Measurements from ENCODE around the gene SSH2. TPM values are rescaled to one million over a fixed set of nuclear protein-coding genes. Genes with fewer than 3 reads are reported as not detected.

Gene SSH2
- total and polyA plus RNA-seq, 4 donors, result 7.5 to 14.1 (median 11.2) TPM

- TF ChIP-seq EGR1 (IDR thresholded peaks at IDR 0.05; ENCODE audit: low read depth in 2 of 2), result no peak
- TF ChIP-seq FOXA2 (IDR thresholded peaks at IDR 0.05), result no peak
- no peak for TF ChIP-seq FOXA1 (IDR thresholded peaks at IDR 0.05)
- TF ChIP-seq TAF1 (conservative IDR thresholded peaks at IDR 0.05), result no peak
- Histone ChIP-seq H3K27ac (ENCODE audit: low read depth in 1 of 2, low read length in 2 of 2) (no peak overlapping the region), H3K9ac (ENCODE audit: low read depth in 1 of 2, low read length in 2 of 2) (no peak overlapping the region), H3K9me3 (ENCODE audit: control insufficient read depth in 4 of 4, low read length in 3 of 4) (no peaks in the 10 kb centered on the region), H3K4me1 (ENCODE audit: control insufficient read depth in 4 of 4, insufficient read depth in 4 of 4, low read length in 3 of 4) (peaks cover 11 to 26% (median 18%) of the 10 kb centered on the region in 4 donors), H3K27me3 (ENCODE audit: control insufficient read depth in 4 of 4, insufficient read depth in 4 of 4, low read length in 3 of 4) (peaks cover 0 to 2% (median 0%) of the 10 kb centered on the region in 4 donors), H3K4me3 (ENCODE audit: low read depth in 1 of 3, low read length in 3 of 3) (no peak overlapping the region), H3K36me3 (ENCODE audit: control insufficient read depth in 4 of 4, insufficient read depth in 3 of 4, low read depth in 1 of 4, low read length in 3 of 4) (no peaks in the 10 kb centered on the region)
- no peak for DNase-seq (ENCODE audit: low spot score)
- 73% methylated on average over 8 of the region's 8 CpGs for WGBS
Measured at GRCh38 chr17:29621751-29622194, 308.3 kb downstream of the SSH2 start.

- H3K9me3 ChIP-seq (ENCODE audit: control insufficient read depth in 4 of 4, low read length in 3 of 4), result no peaks in the 10 kb centered on the region
- H3K27me3 ChIP-seq (ENCODE audit: control insufficient read depth in 4 of 4, insufficient read depth in 4 of 4, low read length in 3 of 4), result peaks cover 0 to 6% (median under 1%) of the 10 kb centered on the region in 4 donors
- H3K9ac ChIP-seq (ENCODE audit: low read depth in 1 of 2, low read length in 2 of 2), result no peak overlapping the region
- no peak for DNase-seq (ENCODE audit: low spot score)
- no peak overlapping the region for H3K27ac ChIP-seq (ENCODE audit: low read depth in 1 of 2, low read length in 2 of 2)
- no peaks in the 10 kb centered on the region for H3K36me3 ChIP-seq (ENCODE audit: control insufficient read depth in 4 of 4, insufficient read depth in 3 of 4, low read depth in 1 of 4, low read length in 3 of 4)
- 98% methylated on average over 12 of the region's 12 CpGs for WGBS
- no peak overlapping the region for H3K4me3 ChIP-seq (ENCODE audit: low read depth in 1 of 3, low read length in 3 of 3)
- H3K4me1 ChIP-seq (ENCODE audit: control insufficient read depth in 4 of 4, insufficient read depth in 4 of 4, low read length in 3 of 4), result peaks cover 11 to 34% (median 26%) of the 10 kb centered on the region in 4 donors
- TF ChIP-seq ZBTB33 (IDR thresholded peaks at IDR 0.05) (no peak), RXRA (IDR thresholded peaks at IDR 0.05) (no peak), JUND (IDR thresholded peaks at IDR 0.05) (no peak), HNF4G (IDR thresholded peaks at IDR 0.05) (no peak), HNF4A (conservative IDR thresholded peaks at IDR 0.05) (no peak), FOXA2 (IDR thresholded peaks at IDR 0.05) (no peak), ATF3 (IDR thresholded peaks at IDR 0.05) (no peak), MAX (IDR thresholded peaks at IDR 0.05) (no peak), YY1 (IDR thresholded peaks at IDR 0.05) (no peak), FOXA1 (IDR thresholded peaks at IDR 0.05) (no peak), TAF1 (conservative IDR thresholded peaks at IDR 0.05) (no peak), GABPA (IDR thresholded peaks at IDR 0.05 in 1 of 2, conservative IDR thresholded peaks at IDR 0.05 in 1 of 2) (no peak), NR2F2 (IDR thresholded peaks at IDR 0.05) (no peak), CTCF (IDR thresholded peaks at IDR 0.05; ENCODE audit: low read depth, low read length, missing input control) (no peak)
Measured at GRCh38 chr17:29620779-29621500, 309.1 kb downstream of the SSH2 start.
